ENCODE data around the gene DISP2.

Gene DISP2

DNA sequence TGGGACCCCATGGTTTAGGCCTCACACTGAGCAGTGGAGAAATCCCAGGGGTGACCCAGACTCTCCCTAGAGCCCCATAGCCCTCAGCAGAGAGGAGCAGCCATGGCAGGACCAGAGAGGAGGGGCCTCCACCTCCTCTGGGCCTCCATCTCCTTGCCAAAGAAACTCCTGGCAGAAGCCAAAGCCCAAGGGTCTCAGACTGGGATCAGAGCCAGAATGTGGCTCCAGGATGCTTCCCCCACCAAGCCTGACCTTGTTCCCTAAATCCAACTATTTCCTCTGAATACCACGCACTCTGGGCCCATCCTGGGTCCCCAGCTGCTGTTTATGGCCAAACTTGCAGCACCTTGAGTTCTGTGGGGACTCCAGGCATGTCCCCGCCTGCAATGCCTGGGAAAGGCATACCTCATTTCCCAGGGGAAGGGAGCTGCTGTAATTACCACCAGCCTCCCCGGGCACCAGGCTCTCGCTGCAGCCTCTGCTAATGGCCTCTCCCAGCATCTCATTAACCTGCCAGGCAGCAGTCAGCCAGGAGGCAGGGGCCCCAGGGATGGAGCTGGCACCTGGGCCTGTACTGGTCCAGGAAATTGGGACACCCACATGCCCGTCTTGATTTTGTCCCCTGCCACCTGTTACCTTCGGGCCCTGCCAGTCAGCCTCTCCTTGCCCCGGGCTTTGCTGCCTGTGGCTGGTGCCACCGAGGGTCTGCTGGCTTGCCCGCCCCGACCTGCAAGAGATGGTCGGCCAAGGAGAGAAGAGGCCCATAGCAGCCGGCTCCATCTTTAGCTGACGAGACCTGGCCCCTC is 21.9 kb upstream of the DISP2 start:
- ATAC-seq: no peak
- TF ChIP-seq ARNTL (CRISPR knock-in tag; IDR thresholded peaks at IDR 0.05; ENCODE audit: borderline replicate concordance, low read depth): no peak
- TF ChIP-seq ZFP30 (CRISPR knock-in tag; IDR thresholded peaks at IDR 0.05): no peak
- TF ChIP-seq ZFP3 (CRISPR knock-in tag; IDR thresholded peaks at IDR 0.05): no peak
- TF ChIP-seq ISL1 (CRISPR knock-in tag; IDR thresholded peaks at IDR 0.05): no peak
- TF ChIP-seq RARB (CRISPR knock-in tag; IDR thresholded peaks at IDR 0.05): no peak
- TF ChIP-seq, protein P1, sequence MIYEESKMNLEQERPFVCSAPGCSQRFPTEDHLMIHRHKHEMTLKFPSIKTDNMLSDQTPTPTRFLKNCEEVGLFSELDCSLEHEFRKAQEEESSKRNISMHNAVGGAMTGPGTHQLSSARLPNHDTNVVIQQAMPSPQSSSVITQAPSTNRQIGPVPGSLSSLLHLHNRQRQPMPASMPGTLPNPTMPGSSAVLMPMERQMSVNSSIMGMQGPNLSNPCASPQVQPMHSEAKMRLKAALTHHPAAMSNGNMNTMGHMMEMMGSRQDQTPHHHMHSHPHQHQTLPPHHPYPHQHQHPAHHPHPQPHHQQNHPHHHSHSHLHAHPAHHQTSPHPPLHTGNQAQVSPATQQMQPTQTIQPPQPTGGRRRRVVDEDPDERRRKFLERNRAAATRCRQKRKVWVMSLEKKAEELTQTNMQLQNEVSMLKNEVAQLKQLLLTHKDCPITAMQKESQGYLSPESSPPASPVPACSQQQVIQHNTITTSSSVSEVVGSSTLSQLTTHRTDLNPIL (CRISPR knock-in tag; IDR thresholded peaks at IDR 0.05; ENCODE audit: low read depth): no peak
- TF ChIP-seq BACH2 (CRISPR knock-in tag; IDR thresholded peaks at IDR 0.05; ENCODE audit: borderline replicate concordance): no peak
- no peak for TF ChIP-seq SNAI2 (CRISPR knock-in tag; IDR thresholded peaks at IDR 0.05)
- TF ChIP-seq TOX (CRISPR knock-in tag; IDR thresholded peaks at IDR 0.05; ENCODE audit: borderline replicate concordance): no peak
- TF ChIP-seq ZC3H10 (CRISPR knock-in tag; IDR thresholded peaks at IDR 0.05): no peak
- TF ChIP-seq PPARA (CRISPR knock-in tag; IDR thresholded peaks at IDR 0.05; ENCODE audit: borderline replicate concordance): no peak
- no peak for TF ChIP-seq GLIS3 (CRISPR knock-in tag; IDR thresholded peaks at IDR 0.05)
- TF ChIP-seq ESRRG (CRISPR knock-in tag; IDR thresholded peaks at IDR 0.05): no peak
- no peak for TF ChIP-seq TCF4 (CRISPR knock-in tag; IDR thresholded peaks at IDR 0.05; ENCODE audit: borderline replicate concordance)
- TF ChIP-seq, protein P2, sequence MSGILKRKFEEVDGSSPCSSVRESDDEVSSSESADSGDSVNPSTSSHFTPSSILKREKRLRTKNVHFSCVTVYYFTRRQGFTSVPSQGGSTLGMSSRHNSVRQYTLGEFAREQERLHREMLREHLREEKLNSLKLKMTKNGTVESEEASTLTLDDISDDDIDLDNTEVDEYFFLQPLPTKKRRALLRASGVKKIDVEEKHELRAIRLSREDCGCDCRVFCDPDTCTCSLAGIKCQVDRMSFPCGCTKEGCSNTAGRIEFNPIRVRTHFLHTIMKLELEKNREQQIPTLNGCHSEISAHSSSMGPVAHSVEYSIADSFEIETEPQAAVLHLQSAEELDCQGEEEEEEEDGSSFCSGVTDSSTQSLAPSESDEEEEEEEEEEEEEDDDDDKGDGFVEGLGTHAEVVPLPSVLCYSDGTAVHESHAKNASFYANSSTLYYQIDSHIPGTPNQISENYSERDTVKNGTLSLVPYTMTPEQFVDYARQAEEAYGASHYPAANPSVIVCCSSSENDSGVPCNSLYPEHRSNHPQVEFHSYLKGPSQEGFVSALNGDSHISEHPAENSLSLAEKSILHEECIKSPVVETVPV (CRISPR knock-in tag; IDR thresholded peaks at IDR 0.05): no peak

DNA sequence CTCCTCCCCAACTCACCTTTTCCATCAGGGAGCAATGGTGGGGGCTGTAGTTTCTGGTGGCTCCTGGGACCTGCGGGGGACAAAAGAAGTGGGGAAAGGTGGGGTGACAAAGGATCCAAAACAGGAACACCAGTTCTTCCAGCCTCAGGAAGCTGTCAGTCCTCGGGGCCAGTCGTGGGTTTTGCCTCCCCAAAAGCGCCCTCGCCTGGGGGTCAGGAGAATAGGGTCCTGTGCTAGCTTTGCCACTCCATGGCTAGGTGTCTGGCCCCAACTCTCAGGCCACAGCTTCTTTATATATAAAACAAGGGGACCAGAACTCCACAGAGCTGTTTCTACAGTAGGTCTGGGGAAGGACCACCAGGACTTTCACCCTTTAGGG is 21.3 kb upstream of the DISP2 start:
- no peak for ATAC-seq
- TF ChIP-seq, protein P1 (CRISPR knock-in tag; IDR thresholded peaks at IDR 0.05; ENCODE audit: low read depth): no peak
- TF ChIP-seq BACH2 (CRISPR knock-in tag; IDR thresholded peaks at IDR 0.05; ENCODE audit: borderline replicate concordance) (no peak), ARNTL (CRISPR knock-in tag; IDR thresholded peaks at IDR 0.05; ENCODE audit: borderline replicate concordance, low read depth) (no peak), ZNF565 (CRISPR knock-in tag; conservative IDR thresholded peaks at IDR 0.05; ENCODE audit: low read depth) (no peak), RARB (CRISPR knock-in tag; IDR thresholded peaks at IDR 0.05) (no peak), ESRRG (CRISPR knock-in tag; IDR thresholded peaks at IDR 0.05) (no peak), ZFP30 (CRISPR knock-in tag; IDR thresholded peaks at IDR 0.05) (no peak), TCF4 (CRISPR knock-in tag; IDR thresholded peaks at IDR 0.05; ENCODE audit: borderline replicate concordance) (no peak), TOX (CRISPR knock-in tag; IDR thresholded peaks at IDR 0.05; ENCODE audit: borderline replicate concordance) (no peak), ZNF8 (CRISPR knock-in tag; IDR thresholded peaks at IDR 0.05) (no peak), ZNF70 (CRISPR knock-in tag; IDR thresholded peaks at IDR 0.05) (no peak), OSR1 (CRISPR knock-in tag; IDR thresholded peaks at IDR 0.05) (no peak), PPARA (CRISPR knock-in tag; IDR thresholded peaks at IDR 0.05; ENCODE audit: borderline replicate concordance) (no peak)
- TF ChIP-seq, protein P3, sequence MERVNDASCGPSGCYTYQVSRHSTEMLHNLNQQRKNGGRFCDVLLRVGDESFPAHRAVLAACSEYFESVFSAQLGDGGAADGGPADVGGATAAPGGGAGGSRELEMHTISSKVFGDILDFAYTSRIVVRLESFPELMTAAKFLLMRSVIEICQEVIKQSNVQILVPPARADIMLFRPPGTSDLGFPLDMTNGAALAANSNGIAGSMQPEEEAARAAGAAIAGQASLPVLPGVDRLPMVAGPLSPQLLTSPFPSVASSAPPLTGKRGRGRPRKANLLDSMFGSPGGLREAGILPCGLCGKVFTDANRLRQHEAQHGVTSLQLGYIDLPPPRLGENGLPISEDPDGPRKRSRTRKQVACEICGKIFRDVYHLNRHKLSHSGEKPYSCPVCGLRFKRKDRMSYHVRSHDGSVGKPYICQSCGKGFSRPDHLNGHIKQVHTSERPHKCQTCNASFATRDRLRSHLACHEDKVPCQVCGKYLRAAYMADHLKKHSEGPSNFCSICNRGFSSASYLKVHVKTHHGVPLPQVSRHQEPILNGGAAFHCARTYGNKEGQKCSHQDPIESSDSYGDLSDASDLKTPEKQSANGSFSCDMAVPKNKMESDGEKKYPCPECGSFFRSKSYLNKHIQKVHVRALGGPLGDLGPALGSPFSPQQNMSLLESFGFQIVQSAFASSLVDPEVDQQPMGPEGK (CRISPR knock-in tag; IDR thresholded peaks at IDR 0.05; ENCODE audit: borderline replicate concordance): no peak
- TF ChIP-seq, protein P2 (CRISPR knock-in tag; IDR thresholded peaks at IDR 0.05): no peak
- TF ChIP-seq, protein P4, sequence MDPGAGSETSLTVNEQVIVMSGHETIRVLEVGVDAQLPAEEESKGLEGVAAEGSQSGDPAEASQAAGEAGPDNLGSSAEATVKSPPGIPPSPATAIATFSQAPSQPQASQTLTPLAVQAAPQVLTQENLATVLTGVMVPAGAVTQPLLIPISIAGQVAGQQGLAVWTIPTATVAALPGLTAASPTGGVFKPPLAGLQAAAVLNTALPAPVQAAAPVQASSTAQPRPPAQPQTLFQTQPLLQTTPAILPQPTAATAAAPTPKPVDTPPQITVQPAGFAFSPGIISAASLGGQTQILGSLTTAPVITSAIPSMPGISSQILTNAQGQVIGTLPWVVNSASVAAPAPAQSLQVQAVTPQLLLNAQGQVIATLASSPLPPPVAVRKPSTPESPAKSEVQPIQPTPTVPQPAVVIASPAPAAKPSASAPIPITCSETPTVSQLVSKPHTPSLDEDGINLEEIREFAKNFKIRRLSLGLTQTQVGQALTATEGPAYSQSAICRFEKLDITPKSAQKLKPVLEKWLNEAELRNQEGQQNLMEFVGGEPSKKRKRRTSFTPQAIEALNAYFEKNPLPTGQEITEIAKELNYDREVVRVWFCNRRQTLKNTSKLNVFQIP (CRISPR knock-in tag; IDR thresholded peaks at IDR 0.05; ENCODE audit: borderline replicate concordance, low read depth): no peak

All from SK-N-SH treated with all-trans-retinoic acid at 6 μM for 48 hours (cell line).